ENCODE data around the gene ZNF215. TPM values are rescaled to one million over a fixed set of nuclear protein-coding genes. Genes with fewer than 3 reads are reported as not detected.

The ZNF215 gene
- total RNA-seq (2014; rRNA removed; shearing (Covaris generic)) (18.8 and 20.8 TPM in 2 replicates), polyA plus RNA-seq (2016; fragmentation: Nextera tagmentation; extraction: Ambion mirVana) (17.3 and 17.6 TPM in 2 replicates)
- long read RNA-seq, partial matches to known transcripts = 0 of 5 reads
- long read RNA-seq, other reads (novel, unspliced or antisense) = 2 of 5 reads

- Histone ChIP-seq H3K4me2 (peak within 1 kb of the TSS; percentile 88), H4K20me1 (replicated peaks; ENCODE audit: insufficient read depth) (no peaks in the 10 kb centered on the region), H3K27ac (ENCODE audit: low read depth) (peak within 1 kb of the TSS; percentile 73), H3K4me3 (peak within 1 kb of the TSS; percentile 86), H3K79me2 (replicated peaks; ENCODE audit: insufficient read depth) (peaks cover 37% of the 10 kb centered on the region), H2AFZ (peak within 1 kb of the TSS; percentile 97), H3K36me3 (ENCODE audit: insufficient read depth) (no peaks in the 10 kb centered on the region), H3K27me3 (ENCODE audit: insufficient read depth) (no peaks in the 10 kb centered on the region), H3F3A (replicated peaks; ENCODE audit: low read depth) (no peaks in the 10 kb centered on the region), H3K9me2 (ENCODE audit: insufficient read depth) (no peaks in the 10 kb centered on the region), H3K4me1 (ENCODE audit: insufficient read depth) (peaks cover 30% of the 10 kb centered on the region)
- Mint-ChIP-seq H3K27ac (peak within 1 kb of the TSS; percentile 36), H3K4me3 (peak within 1 kb of the TSS; percentile 97), H3K4me1 (peaks cover 31% of the 10 kb centered on the region), H3K36me3 (ENCODE audit: low read depth) (peaks cover 10% of the 10 kb centered on the region; the same call in 2 of the 3 replicates), H3K27me3 (ENCODE audit: insufficient read depth, low read depth, poor library complexity) (peaks cover 4% of the 10 kb centered on the region), H3K9me3 (no peaks in the 10 kb centered on the region)
- TF ChIP-seq ETS1 (IDR thresholded peaks at IDR 0.05) (peak; percentile 34; the same call in 1 of the 2 replicates), REST (IDR thresholded peaks at IDR 0.05; ENCODE audit: unreplicated experiment) (no peak), STAT1 (IDR thresholded peaks at IDR 0.05; ENCODE audit: unreplicated experiment) (no peak), ZNF462 (CRISPR knock-in tag; IDR thresholded peaks at IDR 0.05) (no peak), ZNF331 (CRISPR knock-in tag; IDR thresholded peaks at IDR 0.05; ENCODE audit: low read depth) (no peak), POLR2AphosphoS5 (IDR thresholded peaks at IDR 0.05; ENCODE audit: low read depth) (peak; percentile 56), CTCF (conservative IDR thresholded peaks at IDR 0.05; ENCODE audit: low read depth in 2 of 2) (no peak), CREB1 (CRISPR knock-in tag; IDR thresholded peaks at IDR 0.05; ENCODE audit: low read depth) (peak; percentile 73), EZH2 (IDR thresholded peaks at IDR 0.05; ENCODE audit: low read depth, unreplicated experiment) (no peak), NANOG (IDR thresholded peaks at IDR 0.05; ENCODE audit: borderline replicate concordance) (no peak), ZNF114 (CRISPR knock-in tag; IDR thresholded peaks at IDR 0.05) (no peak), EZH2phosphoT487 (IDR thresholded peaks at IDR 0.05; ENCODE audit: unreplicated experiment) (no peak), JUNB (IDR thresholded peaks at IDR 0.05; ENCODE audit: unreplicated experiment) (no peak)
- peak; percentile 94 for ATAC-seq
- peak; percentile 96 for DNase-seq (ENCODE audit: low spot score)
These were observed at the start of gene ZNF215 for GRCh38 chr11:6926208-6927029. ZNF215 (plus strand) TSS chr11:6926426; CDS start chr11:6932273, 5,847 bp downstream.
